Measurements from ENCODE around the gene TLX2.

The TLX2 gene

DNA sequence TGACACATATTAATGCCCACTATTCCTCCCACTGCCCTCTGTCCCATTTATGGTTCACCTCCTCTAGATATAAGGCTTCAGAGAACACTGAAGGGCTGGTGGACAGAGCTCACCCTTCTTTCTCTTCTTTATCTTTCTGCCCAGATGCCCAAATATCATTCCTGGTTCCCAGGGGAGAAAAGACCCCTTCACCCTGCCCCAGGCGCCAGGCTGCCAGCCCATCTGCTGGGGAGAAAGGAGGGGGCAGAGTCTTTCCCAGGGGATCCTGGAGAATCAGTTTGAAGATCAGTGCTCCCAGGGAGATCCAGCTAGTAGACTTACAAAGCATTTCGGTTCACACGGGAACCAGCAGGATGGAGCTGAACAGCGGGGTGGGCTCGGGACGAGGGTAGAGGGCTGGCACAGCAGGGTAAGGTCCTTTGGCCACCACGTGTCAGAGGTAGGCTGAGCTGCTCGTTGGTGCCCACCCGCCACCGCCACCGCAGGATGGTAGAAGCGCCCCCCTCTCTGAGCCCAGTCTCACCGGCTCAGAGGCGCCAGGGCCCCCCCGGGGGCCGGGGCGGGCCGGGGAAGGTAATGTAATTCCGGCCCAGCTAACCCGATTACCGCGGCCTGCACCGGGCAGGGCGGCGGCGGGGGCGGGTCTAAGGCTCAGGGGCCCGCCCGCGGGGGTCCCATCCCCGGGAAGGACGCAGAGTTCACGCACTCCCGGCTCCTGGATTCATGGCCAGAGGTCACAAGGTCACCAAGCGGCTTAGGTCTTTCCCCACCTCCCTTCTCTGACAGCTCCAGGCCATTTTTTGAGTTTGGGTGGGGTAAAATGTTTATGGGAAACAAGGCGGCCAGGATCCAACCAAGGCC is 1.3 kb upstream of the TLX2 start:
- DNase-seq, result no peak

DNA sequence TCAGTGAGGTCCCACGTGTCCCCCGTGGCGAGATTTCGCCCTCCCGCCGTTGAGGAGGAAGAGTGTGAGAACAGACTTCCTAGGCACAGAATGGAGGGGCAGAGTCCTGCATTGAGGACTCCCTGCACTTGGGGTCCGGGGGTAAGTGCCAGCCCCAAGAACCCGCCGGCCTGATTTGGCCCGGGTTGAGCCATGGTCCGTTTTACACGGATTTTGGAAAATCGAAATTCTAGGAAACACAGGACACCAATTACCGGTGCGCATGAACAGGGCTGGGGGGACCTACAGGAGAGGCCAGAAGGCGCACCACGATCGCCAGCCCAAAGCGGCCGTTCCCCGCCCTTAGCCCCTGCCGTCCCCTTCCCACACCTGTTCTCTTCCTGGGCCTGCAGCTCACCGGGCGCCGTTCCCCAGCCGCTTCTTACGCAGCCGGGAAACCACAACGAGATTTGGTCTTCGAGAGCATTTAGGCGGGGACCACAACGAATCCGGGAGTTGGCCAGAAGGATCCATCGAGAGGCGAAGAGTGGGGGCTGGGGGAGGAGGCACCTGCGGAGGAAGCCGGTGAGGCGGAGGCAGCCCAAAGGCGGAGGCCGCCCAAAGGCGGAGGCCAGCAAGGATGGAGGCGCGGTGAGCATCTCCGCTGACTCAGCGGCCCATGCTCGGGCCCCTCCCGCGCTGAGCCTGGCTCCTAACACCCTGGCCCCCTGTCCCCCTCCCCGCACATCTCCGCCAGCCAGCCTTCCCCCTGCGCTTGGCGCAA is 464 bp upstream of the TLX2 start:
- DNase-seq, result no peak

DNA sequence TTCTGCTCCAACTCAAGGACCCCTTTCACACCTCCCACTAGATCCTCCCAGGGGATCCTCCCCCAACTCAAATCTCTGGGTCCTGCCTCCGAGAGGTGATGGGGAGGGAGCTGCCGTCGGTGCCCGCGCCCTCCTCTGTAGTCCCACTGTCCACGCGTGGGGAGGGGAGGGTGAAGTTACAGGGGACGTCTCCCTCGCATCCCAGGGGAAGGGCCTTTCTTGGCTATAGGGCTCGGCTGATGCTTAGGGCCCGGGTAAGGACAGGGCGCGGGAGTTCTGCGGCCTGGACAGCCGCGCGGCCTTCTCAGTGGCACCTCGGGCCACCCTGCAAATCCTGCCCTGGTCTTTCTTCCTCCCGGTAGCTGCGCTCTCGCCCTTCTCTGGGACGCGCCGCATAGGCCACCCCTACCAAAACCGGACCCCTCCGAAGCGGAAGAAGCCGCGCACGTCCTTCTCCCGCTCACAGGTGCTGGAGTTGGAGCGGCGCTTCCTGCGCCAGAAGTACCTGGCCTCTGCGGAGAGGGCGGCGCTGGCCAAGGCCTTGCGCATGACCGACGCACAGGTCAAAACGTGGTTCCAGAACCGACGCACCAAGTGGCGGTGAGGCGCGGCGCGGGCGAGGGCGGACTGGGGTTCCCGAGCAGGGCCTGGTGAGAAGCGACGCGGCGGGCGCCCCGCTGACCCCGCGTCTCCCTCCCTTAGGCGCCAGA is 1.2 kb downstream of the TLX2 start:
- DNase-seq, result no peak

DNA sequence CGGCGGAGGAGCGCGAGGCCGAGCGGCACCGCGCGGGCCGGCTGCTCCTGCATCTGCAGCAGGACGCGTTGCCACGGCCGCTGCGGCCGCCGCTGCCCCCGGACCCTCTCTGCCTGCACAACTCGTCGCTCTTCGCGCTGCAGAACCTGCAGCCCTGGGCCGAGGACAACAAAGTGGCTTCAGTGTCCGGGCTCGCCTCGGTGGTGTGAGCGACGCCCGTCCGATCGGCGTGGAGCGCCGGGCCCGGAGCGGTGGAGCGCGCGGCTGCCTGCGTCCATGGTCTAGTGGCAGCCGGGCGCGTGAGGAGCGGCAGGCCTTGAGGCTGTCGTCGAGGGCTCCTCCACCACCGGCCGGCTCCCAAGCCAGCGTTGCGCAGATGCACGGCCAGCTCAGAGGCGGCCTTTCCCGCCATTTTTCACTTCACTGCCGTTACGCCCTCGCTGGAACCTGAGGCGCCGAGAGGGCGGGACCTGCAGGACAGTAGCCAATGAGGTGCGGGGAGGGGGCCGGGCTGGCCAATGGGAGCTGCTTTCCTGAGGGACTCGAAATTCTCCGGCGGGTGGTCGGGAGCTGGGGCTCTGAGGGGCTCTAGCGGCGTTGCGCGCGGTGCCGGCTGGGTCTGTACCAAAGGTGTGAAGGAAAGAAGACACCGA is 1.9 kb downstream of the TLX2 start:
- DNase-seq, result peak; percentile 66

DNA sequence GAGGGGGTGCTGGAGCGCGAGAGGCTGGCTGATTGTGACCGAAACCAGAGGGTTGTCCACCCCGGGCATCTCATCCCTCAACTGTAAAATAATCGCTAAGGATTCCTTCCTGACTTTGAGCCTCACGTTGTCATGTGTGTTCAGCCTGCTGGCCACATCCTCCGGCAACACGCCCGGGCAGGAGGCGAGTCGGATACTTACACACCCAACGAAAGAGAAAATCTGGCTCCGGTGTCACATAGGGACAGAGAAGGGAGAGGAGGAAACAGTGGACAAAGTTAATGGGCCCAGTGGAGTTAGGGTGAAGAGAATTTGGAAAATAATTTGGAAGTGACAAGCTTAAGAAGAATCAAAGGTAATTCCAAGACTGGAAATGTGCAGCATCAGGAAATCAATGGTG is 2.4 kb downstream of the TLX2 start:
- no peak for DNase-seq

DNA sequence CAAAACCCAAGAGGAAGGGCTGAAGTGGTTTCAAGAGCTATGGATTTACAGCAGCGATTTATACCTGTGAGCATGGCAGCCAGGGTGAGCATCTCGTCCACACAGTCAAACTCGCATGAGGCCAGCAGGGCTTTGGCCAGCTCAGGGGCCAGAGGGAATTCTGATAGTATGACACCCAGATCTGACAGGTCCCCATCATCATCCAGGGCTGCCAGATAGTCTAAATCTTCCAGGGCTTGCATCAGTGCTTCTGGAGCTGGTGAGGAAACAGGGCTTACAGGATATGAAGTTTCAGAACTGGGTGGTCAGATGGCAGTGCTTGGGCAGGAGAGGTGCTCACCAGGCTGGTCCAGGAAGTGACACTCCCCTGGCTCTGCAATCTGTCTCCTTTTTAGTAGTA is 8.3 kb downstream of the TLX2 start:
- no peak for DNase-seq

DNA sequence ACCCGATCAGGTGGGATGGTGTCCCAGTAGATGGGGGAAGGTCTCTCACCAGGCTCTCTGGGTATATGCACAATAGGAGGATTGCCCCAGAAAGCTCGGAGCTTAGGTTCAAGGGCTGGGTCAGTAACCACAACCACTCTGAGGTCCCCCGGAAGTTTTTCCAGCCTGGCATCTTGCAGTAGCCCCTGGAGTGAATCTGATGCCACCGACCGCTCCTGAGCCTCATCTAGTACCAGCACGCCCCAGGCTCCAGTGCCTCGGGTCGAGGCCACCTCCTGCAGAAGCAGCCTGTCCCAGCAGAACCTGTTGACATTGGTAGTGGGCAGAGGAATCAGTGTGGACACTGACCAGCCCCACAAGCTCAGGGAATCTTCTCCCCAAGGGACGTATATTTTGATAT is 9.8 kb downstream of the TLX2 start:
- DNase-seq, result no peak

DNA sequence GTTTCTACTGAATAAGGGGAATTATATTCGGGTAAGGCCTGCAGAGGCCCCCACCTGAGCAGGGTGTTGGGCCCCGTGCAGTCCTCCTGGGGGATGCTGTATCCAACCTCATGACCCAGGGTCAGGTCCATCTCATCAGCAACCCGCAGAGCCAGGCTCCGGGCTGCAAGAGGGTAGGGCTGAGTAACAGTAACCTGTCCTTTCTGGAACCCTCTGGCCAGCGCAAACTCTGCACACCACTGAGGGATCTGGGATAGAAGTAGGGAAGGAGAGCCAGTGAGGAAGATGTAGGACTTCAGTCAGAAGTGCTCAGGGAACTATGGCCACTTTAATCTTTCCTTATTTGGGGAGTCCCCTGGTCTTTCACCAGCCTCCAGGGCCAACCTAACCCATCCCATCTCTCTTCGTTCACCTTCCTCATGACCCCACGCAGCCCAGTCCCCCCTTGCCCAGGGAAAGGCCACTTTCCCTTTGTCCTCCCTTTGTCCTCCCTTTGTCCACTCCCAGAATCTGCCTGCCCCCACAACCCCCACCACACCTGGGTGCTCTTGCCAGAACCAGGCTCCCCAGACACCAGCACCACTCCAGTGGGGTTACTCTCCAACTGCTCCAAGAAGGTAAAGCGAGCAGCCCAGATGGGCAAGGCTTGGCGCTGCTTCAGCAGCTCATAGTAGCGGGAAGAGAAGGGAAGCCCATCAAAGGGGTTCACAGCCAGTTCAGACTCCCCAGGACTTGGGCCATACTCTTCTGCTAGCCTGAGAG is 10.9 kb downstream of the TLX2 start:
- DNase-seq, result no peak

DNA sequence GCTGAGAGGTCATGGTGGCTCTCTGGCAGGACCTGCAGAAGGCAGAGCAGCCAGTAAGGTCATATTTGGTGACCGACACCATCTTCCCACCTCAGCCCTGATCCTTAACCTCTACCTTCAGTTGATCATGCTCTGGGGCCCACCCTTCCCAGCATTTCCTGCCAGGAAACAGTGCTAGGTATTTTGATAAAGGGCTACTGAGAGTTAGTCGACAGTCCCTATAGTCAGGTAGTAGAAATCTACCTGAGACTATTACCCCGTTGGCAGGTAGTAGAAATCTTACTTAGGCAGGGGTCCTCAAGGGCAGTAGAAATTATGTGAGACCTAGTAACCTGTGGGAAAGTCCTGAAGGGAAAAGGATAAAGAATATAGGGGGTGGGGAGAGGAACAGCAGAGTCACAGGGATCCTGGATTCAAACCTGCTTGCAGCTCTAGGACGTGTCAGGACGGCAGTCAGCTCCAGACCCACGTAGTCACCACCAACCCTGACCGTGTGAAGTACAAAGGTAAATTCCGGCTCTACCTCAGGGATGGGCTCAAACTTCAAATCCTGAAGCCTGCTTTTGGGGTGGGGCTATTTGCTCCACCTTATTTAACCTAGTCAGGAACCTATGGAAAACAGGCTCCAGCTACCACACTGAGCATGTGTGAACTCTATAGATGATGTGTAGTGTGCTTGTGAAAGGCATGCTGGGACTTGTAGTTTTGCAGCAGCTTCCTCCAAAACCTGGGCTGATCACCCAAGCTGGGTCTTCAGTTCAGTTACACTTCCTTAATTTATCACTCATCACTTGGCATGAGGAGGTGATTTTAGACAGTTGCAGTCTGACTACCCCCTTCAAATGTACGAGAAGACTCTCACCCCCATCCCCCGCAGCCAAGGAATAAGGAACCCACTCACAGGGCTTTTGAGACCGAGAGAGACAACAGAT is 11.7 kb downstream of the TLX2 start, which contains the start of gene DQX1:
DQX1 (minus strand) TSS at position 515 of the 932 bp plus-strand sequence; CDS start at position 13, 502 bp downstream.
- DNase-seq, result no peak

DNA sequence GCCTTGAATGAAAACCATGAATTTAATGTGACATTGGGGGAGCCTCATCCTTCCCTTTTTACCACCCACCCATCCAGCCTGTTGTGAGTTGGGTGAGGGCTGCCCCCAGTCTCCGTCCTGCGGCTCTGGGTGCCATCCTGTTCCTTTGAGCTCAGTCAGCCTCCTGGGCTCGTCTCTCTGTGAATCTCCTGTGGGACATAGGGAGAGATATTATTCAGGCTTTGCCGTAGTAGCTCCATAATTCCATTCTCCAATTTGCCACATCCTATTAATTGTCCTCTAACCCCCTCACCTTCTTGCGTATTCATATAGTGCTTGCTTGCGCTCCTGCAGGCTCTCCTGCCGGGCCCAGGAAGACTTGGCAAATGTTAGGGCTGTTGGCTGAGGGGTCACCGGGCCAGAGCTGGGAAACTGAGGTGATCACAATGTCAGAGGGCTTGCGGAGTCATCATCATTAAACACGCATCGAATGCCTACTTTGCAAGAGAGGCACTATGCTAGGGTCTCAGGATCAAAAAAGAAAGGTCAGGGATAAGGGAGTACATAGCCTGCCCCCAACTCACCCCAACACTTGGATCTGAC is 12.5 kb downstream of the TLX2 start:
- no peak for DNase-seq

DNA sequence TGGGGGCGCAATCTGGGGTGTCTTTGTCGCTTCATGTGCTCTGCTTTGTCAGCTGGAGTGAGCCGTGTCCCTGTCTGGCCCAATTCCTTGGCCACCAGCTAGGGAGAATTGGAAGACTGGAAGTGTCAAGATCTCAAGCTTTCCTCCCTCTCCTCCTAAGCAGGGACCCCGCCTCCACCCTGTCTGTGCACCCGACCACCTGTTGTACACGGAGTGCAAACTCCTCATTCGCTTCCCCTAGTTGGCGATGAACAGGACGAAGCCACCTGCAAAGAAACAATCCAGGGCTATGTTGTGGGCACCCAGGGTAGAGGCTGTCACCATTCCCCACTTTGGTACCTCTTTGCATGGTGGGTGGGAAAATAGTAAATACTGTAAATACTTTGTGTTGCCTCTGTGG is 13.5 kb downstream of the TLX2 start:
- no peak for DNase-seq

DNA sequence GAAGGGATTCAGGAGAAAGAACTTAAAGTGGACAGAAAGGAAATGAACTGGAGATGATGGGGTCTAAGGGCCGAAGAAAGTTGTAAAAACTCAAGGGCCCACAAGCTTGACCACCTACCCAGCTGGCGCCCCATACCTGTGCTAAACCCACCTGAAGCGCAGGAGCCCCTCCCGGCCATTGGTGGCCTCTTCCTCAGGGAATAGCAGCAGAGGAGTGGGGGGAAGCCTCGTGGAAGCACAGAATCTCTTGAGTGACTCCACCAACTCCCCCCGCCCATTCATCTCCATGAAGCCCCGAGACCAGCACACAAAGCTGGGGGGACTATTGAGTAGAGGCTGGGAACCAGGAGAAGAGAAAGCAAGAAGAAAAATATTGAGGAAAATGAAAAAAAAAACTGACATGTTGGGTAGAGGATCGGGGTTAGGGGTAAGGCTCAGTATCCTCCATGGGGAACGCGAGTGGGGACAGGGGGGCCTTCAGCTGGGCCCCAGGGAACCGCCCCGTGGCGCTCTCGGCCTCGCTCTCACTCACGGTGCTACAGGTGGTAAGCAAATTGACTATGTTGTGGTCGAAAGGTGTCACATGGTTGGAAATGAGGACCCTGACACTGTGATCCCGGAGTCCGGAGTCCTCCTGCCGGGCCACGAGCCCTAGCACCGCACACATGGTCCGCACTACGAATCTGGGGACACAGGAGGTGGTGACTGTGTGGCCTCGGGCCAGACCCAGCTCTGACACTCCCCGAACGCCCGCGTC is 14.5 kb downstream of the TLX2 start:
- DNase-seq, result peak; percentile 24

DNA sequence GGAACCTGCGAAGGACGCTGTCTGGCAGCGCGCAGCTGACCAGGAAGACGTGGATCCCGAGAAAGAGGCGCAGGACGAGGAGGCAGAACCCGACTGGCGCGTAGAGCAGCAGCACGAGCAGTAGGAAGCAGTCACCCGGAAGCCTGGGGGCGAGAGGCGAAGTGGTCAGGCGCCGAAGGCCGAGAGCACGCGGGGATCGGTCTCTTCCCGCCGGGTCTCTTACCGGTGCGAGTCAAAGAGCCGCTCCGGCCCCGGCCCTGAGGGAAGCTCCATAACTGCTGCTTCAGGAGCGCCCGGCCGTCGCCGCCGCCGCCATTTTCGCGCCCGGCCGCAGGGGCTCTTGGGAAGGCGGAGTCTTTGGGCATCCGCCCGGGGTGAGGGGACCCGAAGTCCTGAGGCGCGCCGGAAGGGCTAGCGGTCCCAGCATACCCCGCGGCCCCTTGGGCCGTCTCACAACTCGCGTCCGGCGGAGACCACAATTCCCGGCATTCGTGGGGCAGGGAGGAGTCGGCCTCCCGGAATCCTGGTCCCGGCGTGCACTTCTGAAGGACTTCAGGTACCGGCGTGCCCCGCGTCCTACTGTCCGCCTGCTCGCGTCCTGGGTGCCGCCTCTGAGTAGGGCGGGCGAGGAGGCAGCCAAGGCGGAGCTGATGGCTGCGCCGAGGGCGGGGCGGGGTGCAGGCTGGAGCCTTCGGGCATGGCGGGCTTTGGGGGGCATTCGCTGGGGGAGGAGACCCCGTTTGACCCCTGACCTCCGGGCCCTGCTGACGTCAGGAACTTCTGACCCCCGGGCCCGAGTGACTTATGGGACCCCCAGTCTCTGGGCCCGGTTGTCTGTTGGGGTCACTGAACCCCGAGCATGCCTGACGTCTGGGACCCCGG is 15.3 kb downstream of the TLX2 start, which contains the start of the genes AUP1 and HTRA2:
AUP1 (minus strand) TSS at position 350 of the 882 bp plus-strand sequence; CDS start at position 273, 77 bp downstream.
HTRA2 (plus strand) TSS at position 577 of the 882 bp plus-strand sequence; CDS start at position 651, 74 bp downstream.
- peak; percentile 86 for DNase-seq

DNA sequence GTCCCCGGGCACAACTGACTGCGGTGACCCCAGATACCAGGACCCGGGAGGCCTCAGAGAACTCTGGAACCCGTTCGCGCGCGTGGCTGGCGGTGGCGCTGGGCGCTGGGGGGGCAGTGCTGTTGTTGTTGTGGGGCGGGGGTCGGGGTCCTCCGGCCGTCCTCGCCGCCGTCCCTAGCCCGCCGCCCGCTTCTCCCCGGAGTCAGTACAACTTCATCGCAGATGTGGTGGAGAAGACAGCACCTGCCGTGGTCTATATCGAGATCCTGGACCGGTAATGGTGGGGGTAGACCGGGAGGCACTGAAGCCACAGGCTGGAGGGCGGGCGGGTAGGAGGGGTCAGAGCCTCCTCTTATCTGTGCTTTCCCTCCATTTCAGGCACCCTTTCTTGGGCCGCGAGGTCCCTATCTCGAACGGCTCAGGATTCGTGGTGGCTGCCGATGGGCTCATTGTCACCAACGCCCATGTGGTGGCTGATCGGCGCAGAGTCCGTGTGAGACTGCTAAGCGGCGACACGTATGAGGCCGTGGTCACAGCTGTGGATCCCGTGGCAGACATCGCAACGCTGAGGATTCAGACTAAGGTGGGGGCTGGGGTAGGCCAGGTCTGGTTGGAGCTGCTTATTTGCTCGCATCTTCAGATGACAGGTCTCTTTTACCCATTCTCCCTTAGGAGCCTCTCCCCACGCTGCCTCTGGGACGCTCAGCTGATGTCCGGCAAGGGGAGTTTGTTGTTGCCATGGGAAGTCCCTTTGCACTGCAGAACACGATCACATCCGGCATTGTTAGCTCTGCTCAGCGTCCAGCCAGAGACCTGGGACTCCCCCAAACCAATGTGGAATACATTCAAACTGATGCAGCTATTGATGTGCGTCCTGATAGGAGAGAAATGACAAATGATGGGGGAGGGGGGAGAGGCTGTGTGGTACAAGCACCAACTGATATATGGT is 16.3 kb downstream of the TLX2 start:
- DNase-seq, result peak; percentile 45

DNA sequence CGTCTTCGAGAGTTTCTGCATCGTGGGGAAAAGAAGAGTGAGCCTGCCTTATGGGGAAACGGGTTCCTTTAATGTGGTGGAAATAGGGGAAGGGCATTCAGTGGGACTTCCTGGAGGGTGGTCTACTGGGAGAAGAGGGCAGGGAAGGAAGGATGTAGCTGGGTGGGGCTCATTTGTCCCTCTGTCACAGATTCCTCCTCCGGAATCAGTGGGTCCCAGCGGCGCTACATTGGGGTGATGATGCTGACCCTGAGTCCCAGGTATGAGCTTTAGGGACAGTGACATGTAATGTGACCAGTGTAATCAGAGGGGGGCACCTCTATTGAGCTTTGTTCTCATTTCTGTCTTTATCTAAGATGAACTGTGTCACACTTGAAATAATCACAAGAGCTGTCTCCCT is 17.4 kb downstream of the TLX2 start:
- no peak for DNase-seq

DNA sequence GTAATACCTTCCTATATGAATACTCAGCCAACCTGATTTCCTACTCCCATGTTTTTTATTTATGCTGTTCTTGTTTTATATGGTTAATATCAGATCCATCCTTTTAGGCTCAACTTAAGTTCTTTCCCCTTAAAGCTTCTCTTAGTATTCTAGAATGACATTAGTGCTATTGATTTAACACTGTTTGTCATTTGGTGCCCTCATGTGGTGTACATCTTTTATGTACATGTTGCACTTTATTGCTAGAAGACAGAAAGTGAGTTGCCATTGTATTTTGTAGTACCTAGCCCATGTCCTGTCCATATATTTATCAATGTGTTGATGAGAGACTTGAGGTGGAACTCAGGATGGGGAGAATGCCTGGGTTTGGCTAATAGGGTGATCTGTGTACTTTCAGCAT is 18.0 kb downstream of the TLX2 start:
- DNase-seq, result peak; percentile 30

DNA sequence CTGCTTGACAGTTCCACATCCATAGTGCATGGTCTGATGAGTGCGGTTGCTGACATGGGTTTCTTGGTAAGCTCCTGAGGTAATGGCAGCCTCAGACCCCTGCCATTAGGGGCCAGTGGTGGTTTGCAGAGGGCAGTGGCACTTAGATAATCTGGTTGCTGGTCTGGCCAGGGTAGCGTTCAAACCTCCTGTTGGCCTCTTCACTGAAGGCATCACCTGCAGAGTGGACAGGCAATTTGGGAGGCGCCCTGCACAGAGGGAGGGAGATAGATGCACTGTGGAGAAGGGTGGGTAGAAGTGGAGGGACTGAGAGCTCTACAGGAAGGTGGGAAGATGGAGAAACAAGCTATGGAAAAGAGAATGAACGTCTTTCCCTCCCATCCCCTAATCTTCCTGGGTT is 19.2 kb downstream of the TLX2 start:
- DNase-seq, result no peak

All from central memory CD4-positive, alpha-beta T cell (primary cell).